Islet precursor cell (in vitro differentiated cells): Measurements from ENCODE around the gene IYD.
"Not testable (repeated sequence)": the region's sequence is repeated elsewhere in the genome, so short reads cannot be mapped to it uniquely, and the experiment has no call there.

Experiments
- DNase-seq: peaks from one replicate; pipeline ENCODE4 v3.0.0-alpha.2; 2018

IYD gene

GRCh38 chr6:150435832-150436231, 67.0 kb downstream of the IYD start:
- no peak for DNase-seq

DNA sequence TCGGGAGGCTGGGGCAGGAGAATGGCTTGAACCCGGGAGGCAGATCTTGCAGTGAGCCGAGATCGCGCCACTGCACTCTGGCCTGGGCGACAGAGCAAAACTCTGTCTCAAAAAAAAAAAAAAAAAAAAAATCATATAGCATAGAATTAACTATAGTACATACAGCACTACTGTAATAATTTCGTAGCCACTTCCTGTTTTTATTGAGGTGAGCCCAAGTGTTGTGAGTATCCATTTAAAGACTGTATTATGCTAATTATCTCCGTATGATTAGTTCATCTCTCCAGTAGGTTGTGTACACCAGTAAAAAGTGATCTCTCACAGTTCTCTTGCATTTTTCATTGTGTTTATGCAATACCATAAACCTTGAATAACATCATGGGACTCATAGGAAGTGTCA, 70.6 kb downstream of the IYD start:
- DNase-seq, result no peak

GRCh38 chr6:150443621-150444020, 74.8 kb downstream of the IYD start:
- no peak for DNase-seq

DNA sequence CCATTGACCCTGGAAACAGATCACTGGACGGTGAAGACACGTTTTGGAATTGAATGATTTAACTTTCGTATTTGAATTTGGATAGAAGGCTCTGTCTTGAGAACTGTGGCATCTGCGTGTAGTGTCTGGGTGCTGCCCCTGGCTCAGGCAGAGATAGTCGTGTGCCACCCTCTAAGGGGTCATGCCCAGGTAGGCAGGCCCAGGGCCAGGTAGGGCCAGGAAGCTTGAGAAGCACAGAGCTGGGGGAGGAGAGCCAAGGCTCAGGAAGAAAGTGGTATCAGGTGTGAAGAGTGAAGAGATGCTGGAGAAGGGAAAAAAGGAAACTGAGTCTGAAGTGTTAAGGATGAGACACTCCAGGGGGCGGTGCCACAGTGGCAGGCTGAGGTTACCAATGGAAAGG, 75.5 kb downstream of the IYD start:
- DNase-seq, result no peak

DNA sequence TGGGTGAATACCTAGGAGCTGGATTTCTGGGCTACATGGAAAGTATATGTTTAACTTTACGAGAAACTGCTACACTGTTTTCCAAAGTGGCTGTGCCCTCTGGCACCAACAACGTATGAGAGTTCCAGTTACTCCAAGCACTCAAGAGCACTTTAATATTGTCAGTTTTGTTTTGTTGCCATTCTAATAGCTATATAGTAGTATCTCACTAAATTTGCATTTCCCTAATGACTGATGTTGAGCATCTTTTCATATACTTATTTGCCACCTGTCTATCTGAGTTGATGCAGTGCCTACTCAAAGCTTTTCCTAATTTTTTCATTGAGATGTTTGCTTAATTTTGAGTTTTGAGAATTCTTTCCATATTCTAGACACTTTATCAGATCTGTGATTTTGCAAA, 76.7 kb downstream of the IYD start:
- DNase-seq, result no peak

- DNase-seq, result no peak
Measured at GRCh38 chr6:150448221-150448620, 79.4 kb downstream of the IYD start.

- not testable (repeated sequence) for DNase-seq
Measured at GRCh38 chr6:150449055-150449454, 80.2 kb downstream of the IYD start.

DNA sequence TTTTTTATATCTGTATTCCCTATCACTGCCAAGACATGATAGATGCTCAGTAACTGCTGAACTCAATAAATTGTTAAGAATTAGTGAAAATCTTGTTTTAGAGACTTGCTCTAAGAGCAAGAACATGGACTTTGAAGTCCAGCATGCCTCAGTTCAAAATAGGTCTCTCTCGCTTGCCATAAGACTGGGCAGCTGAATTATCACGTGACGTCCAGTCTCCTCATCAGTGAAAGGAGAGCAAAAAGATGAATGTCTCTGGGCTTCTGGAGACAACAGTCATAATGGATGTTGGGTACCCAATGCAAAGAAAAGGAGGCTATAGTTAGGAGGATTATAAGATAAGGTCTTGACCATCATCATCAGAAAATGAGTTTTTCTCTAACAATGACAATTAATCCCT, 82.1 kb downstream of the IYD start:
- DNase-seq, result no peak

GRCh38 chr6:150451807-150452427, 83.1 kb downstream of the IYD start:
- DNase-seq, result no peak

- no peak for DNase-seq
Measured at GRCh38 chr6:150452428-150453243, 83.8 kb downstream of the IYD start.

DNA sequence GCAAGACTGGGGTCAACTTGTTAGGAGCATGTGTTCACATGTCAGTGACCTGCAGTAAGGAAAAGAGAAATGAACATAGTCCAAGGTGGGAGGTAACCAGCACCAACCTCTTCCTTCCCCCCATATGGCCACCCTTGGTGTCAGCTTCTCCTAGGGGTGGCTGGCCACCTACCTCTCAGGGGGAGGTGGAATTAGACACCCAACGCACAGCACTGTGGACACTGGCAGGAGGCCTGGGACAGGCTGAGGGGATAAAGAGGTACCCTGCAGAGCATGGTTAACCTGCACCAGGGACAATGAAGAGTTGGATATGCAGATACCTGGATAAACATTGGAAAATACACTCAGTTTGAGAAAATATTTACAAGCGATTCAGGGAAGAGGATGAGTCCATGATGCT, 84.5 kb downstream of the IYD start:
- no peak for DNase-seq
